Renal cortex interstitium (tissue), 11 donors: ENCODE measurements around the gene OR6N1. TPM values are rescaled to one million over a fixed set of nuclear protein-coding genes. Genes with fewer than 3 reads are reported as not detected.

Experiments used
- DNase-seq, 11 donors: peaks; one replicate each; pipeline ENCODE4 v3.0.0-alpha.2; 2013; ENCODE audit warnings: low read depth in 9 of 11, low spot score in 4 of 11; ENCODE audit errors: extremely low read depth in 1 of 11
- polyA plus RNA-seq, 3 donors: library from polyadenylated mRNA; unstranded; fragments of 120-200 nt; gene quantifications; one replicate each; pipeline ENCODE4 v1.2.1, GENCODE V29; 2013; ENCODE audit not compliant: insufficient read length in 3 of 3

The OR6N1 gene
- polyA plus RNA-seq, 3 donors = not detected

DNA sequence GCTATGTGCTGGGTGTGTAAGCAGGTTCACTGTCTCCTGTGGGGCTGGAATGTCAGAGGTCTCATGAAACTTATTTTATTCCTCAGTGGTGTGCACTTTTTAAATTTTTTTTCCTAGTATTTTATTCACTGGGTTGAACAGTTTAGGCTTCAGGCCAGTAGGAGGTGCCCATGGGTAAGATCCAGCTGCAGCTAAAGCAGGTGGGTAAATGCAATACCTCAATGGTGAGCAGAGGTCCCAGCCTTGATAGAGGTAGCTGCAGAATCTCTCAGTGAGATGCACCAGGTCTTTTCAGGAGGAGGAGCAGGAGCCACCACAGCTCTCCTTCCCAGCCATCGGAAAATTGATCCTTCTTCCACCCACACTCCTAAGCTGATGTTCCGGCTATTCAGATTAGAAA is 21.6 kb upstream of the OR6N1 start:
- no peak for DNase-seq

DNA sequence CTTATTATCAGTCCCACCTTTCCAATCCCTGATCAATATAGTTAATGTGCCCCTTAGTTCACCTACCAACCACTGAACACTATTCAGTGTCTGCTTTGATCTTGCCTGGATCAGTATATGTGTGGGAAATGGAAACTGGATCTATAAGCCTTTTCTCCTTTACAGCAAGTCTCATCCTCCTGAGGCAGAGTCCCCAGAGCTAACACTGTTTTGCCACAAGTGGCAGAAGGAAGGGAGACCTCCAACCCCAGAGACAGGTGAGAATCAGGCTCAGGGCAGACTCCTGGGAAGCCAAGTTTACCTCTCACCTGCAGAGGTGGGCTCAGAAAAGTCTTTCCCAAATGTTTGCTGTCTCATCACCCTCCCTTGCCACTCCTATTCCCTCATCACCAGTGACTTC is 9.1 kb upstream of the OR6N1 start, which contains the start of gene OR6N2:
Gene OR6N2 (minus strand): TSS at position 101 of the 400 bp plus-strand sequence. CDS start 3,569 bp downstream, outside the sequence.
- DNase-seq = no peak

DNA sequence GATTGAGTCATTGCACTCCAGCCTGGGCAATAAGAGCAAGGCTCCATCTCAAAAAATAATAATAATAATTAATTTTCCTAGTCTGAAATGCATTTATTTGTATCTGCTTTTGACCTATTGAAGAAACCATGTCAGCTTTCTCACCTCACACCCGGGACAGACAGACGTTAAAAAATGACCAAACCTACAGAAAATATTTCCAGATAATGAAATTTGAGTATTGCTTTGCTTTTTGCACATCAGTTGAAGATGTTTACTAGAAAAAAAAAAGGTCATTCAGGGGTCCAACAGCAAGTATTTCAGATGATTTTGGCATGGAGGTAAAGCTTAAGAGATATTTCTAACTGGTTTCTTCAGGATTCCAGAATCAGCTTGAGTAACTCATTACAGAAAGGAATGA is 17.6 kb downstream of the OR6N1 start, which contains the start of gene OR6K6:
Gene OR6K6 (plus strand): TSS at position 301 of the 400 bp plus-strand sequence. CDS start 168 bp downstream, outside the sequence.
- no peak for DNase-seq

GRCh38 chr1:158752155-158752712 is 19.8 kb downstream of the OR6N1 start:
- no peak for DNase-seq

DNA sequence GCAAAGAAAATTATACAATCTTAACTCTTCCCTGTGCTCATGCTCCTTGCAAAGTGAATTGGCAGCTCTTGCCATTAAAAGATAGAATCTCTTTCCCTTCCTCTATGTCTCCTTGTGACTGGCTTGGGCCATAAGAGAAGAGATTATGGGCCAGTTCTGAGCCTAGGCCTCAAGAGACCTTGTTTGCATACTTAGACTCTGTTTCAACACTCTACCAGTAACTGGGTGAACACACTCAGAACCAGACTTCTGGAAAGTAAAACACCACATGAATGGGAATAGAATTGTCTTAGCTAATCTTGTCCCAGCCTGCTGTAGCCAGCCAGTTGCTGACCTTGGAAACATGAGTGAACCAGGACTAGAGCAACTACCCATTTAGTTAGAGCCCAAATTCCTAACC is 36.1 kb downstream of the OR6N1 start:
- DNase-seq = no peak

- no peak for DNase-seq
Observed at GRCh38 chr1:158732524-158732923, 39.5 kb downstream of the OR6N1 start.

DNA sequence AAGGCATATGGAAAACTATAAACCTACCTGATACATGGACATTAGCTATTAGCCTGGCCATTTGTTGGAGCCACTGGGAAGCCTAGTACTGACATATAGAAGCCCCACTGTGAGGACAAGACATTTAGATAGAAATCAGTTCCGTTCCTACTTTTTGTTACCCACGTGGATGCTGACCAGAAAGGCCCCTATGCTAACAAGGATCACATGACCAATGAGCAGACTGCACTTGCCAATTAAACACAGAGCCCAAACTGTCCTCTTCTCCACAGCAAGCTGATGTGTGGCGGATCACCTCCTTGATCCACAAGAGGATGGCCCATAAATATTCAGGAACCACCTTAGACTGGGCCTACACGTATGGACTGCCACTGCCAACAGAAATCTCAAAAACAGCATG is 40.3 kb downstream of the OR6N1 start:
- no peak for DNase-seq

- DNase-seq = no peak
Observed at GRCh38 chr1:158730453-158730852, 41.5 kb downstream of the OR6N1 start.

- no peak for DNase-seq
Observed at GRCh38 chr1:158728510-158729225, 43.3 kb downstream of the OR6N1 start.

DNA sequence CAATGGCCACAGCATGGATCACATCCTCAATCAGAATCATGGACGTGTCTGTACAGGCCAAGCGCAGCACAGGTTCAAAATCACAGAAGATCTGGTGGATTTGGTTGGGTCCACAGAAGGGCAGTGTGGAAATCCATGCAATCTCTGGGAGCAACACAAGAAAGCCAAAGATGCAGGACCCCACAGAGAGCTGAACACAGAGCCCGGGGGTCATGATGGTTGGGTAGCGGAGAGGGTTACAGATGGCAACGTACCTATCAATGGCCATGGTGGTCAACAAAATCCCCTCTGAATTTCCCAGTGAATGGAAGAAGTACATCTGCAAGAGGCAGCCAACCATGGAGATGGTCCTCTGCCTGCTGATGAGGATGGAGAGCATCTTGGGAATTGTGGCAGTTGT is 47.6 kb downstream of the OR6N1 start:
- DNase-seq = no peak

- no peak for DNase-seq
Observed at GRCh38 chr1:158720620-158721019, 51.4 kb downstream of the OR6N1 start, which contains the start of gene OR6K3. OR6K3 (minus strand) TSS chr1:158720720; CDS start chr1:158718115, 2,605 bp downstream.

GRCh38 chr1:158719664-158720063 is 52.3 kb downstream of the OR6N1 start:
- no peak for DNase-seq

GRCh38 chr1:158717344-158717743 is 54.7 kb downstream of the OR6N1 start:
- no peak for DNase-seq

GRCh38 chr1:158716335-158716734 is 55.7 kb downstream of the OR6N1 start:
- no peak for DNase-seq

- DNase-seq = no peak
Observed at GRCh38 chr1:158714754-158715153, 57.2 kb downstream of the OR6N1 start.

Other genes with a start within 250 kb of the OR6N1 start
- gene OR6Y1, start 217.8 kb downstream of the OR6N1 start, polyA plus RNA-seq = not detected
- not detected for gene OR6P1, start 201.6 kb downstream of the OR6N1 start, polyA plus RNA-seq
- not detected for gene OR10X1, start 192.3 kb downstream of the OR6N1 start, polyA plus RNA-seq
- under 1 TPM in 2 of 3 donors, not detected in 1; 0.01 to 0.08 TPM for gene OR10Z1, start 166.9 kb downstream of the OR6N1 start, polyA plus RNA-seq
- gene SPTA1, start 85.5 kb downstream of the OR6N1 start, polyA plus RNA-seq = 1 to 10 TPM; 1.1 to 2.8 (median 1.1) TPM
- not detected for gene OR6K2, start 71.5 kb downstream of the OR6N1 start, polyA plus RNA-seq
- under 1 TPM in 2 of 3 donors, not detected in 1; 0.06 to 0.08 TPM for gene OR6K3, start 51.5 kb downstream of the OR6N1 start, polyA plus RNA-seq
- gene OR6K6, start 17.5 kb downstream of the OR6N1 start, polyA plus RNA-seq = not detected
- not detected for gene OR6N2, start 9.0 kb upstream of the OR6N1 start, polyA plus RNA-seq
- 1 to 10 TPM; 3.5 to 5.8 (median 5.2) TPM for gene MNDA, start 59.2 kb upstream of the OR6N1 start, polyA plus RNA-seq
- gene PYHIN1, start 159.4 kb upstream of the OR6N1 start, polyA plus RNA-seq = under 1 TPM; 0.13 to 0.20 (median 0.18) TPM
- 10 to 100 TPM; 47.8 to 59.2 (median 49.3) TPM for gene IFI16, start 237.7 kb upstream of the OR6N1 start, polyA plus RNA-seq